Loucy (cell line): ENCODE results near the gene GATA3.

Experiments
- CTCF ChIP-seq: fragments of 200-600 bp; sonication (generic); conservative IDR thresholded peaks from 2 replicates; pipeline ENCODE4 v1.5.1; 2014; ENCODE audit warnings: mild to moderate bottlenecking, antibody characterized with exemption, low read length
- EZH2phosphoT487 ChIP-seq: fragments of 200-600 bp; IDR thresholded peaks from 2 replicates; pipeline ENCODE4 v1.6.1; 2018; ENCODE audit warnings: antibody characterized with exemption, mild to moderate bottlenecking, moderate library complexity, borderline replicate concordance

- TF ChIP-seq CTCF (no peak), EZH2phosphoT487 (no peak)
Observed at GRCh38 chr10:8050556-8051108, 3.9 kb upstream of the GATA3 start.
